ENCODE measurements around the gene ATP1B2.

Gene ATP1B2

GRCh38 chr17:7654832-7655540, 4.3 kb downstream of the ATP1B2 start:
- no peak overlapping the region for H3K27ac ChIP-seq (ENCODE audit: low read depth, low read length, poor library complexity, severe bottlenecking)
- H3K27me3 ChIP-seq (ENCODE audit: insufficient read depth, low read length), result peaks cover 12% of the 10 kb centered on the region; the same call in 1 of the 2 replicates
- H3K9me2 ChIP-seq (ENCODE audit: low read depth, low read length), result no peaks in the 10 kb centered on the region
- no peak overlapping the region for H2AFZ ChIP-seq (ENCODE audit: low read length)
- H3F3A ChIP-seq (ENCODE audit: insufficient read depth, low read length), result no peaks in the 10 kb centered on the region
- H3K36me3 ChIP-seq (ENCODE audit: insufficient read depth, low read length), result no peaks in the 10 kb centered on the region
- H3K4me3 ChIP-seq (ENCODE audit: low read depth, low read length, poor library complexity, severe bottlenecking), result no peak overlapping the region
- H3K4me2 ChIP-seq (ENCODE audit: low read length), result no peak overlapping the region
- TF ChIP-seq EZH2 (IDR thresholded peaks at IDR 0.05; ENCODE audit: borderline replicate concordance, low read length) (no peak), CTCF (IDR thresholded peaks at IDR 0.05; ENCODE audit: low read length) (no peak)
- no peaks in the 10 kb centered on the region for H4K20me1 ChIP-seq (ENCODE audit: insufficient read depth, low read length)
- H3K79me2 ChIP-seq (ENCODE audit: insufficient read depth, low read length), result no peaks in the 10 kb centered on the region
- no peak overlapping the region for H3K9ac ChIP-seq (ENCODE audit: low read length)
- no peaks in the 10 kb centered on the region for H3K9me3 ChIP-seq (ENCODE audit: low read length)
- H3K4me1 ChIP-seq (ENCODE audit: insufficient read depth, low read length, severe bottlenecking), result peaks cover 17% of the 10 kb centered on the region

GRCh38 chr17:7655541-7655840, 4.8 kb downstream of the ATP1B2 start:
- Histone ChIP-seq H3F3A (ENCODE audit: insufficient read depth, low read length) (no peaks in the 10 kb centered on the region), H3K27ac (ENCODE audit: low read depth, low read length, poor library complexity, severe bottlenecking) (no peak overlapping the region), H3K9me3 (ENCODE audit: low read length) (no peaks in the 10 kb centered on the region), H4K20me1 (ENCODE audit: insufficient read depth, low read length) (no peaks in the 10 kb centered on the region), H3K4me1 (ENCODE audit: insufficient read depth, low read length, severe bottlenecking) (peaks cover 11% of the 10 kb centered on the region), H3K4me3 (ENCODE audit: low read depth, low read length, poor library complexity, severe bottlenecking) (no peak overlapping the region), H3K9me2 (ENCODE audit: low read depth, low read length) (no peaks in the 10 kb centered on the region), H3K4me2 (ENCODE audit: low read length) (no peak overlapping the region), H3K79me2 (ENCODE audit: insufficient read depth, low read length) (no peaks in the 10 kb centered on the region), H3K9ac (ENCODE audit: low read length) (no peak overlapping the region), H3K27me3 (ENCODE audit: insufficient read depth, low read length) (peaks cover 12% of the 10 kb centered on the region; the same call in 1 of the 2 replicates), H3K36me3 (ENCODE audit: insufficient read depth, low read length) (no peaks in the 10 kb centered on the region), H2AFZ (ENCODE audit: low read length) (no peak overlapping the region)
- no peak for TF ChIP-seq CTCF (IDR thresholded peaks at IDR 0.05; ENCODE audit: low read length)
- TF ChIP-seq EZH2 (IDR thresholded peaks at IDR 0.05; ENCODE audit: borderline replicate concordance, low read length), result no peak

GRCh38 chr17:7656958-7657609, 6.4 kb downstream of the ATP1B2 start:
- H3K4me2 ChIP-seq (ENCODE audit: low read length), result no peak overlapping the region
- no peaks in the 10 kb centered on the region for H3K9me3 ChIP-seq (ENCODE audit: low read length)
- TF ChIP-seq CTCF (IDR thresholded peaks at IDR 0.05; ENCODE audit: low read length), result no peak
- no peak for TF ChIP-seq EZH2 (IDR thresholded peaks at IDR 0.05; ENCODE audit: borderline replicate concordance, low read length)
- H3K9me2 ChIP-seq (ENCODE audit: low read depth, low read length), result no peaks in the 10 kb centered on the region
- no peak overlapping the region for H2AFZ ChIP-seq (ENCODE audit: low read length)
- no peaks in the 10 kb centered on the region for H4K20me1 ChIP-seq (ENCODE audit: insufficient read depth, low read length)
- no peaks in the 10 kb centered on the region for H3K4me1 ChIP-seq (ENCODE audit: insufficient read depth, low read length, severe bottlenecking)
- H3F3A ChIP-seq (ENCODE audit: insufficient read depth, low read length), result no peaks in the 10 kb centered on the region
- no peak overlapping the region for H3K27ac ChIP-seq (ENCODE audit: low read depth, low read length, poor library complexity, severe bottlenecking)
- no peaks in the 10 kb centered on the region for H3K79me2 ChIP-seq (ENCODE audit: insufficient read depth, low read length)
- H3K36me3 ChIP-seq (ENCODE audit: insufficient read depth, low read length), result no peaks in the 10 kb centered on the region
- H3K4me3 ChIP-seq (ENCODE audit: low read depth, low read length, poor library complexity, severe bottlenecking), result no peak overlapping the region
- peaks cover 8% of the 10 kb centered on the region; the same call in 1 of the 2 replicates for H3K27me3 ChIP-seq (ENCODE audit: insufficient read depth, low read length)
- H3K9ac ChIP-seq (ENCODE audit: low read length), result no peak overlapping the region
